Fibroblast of lung (primary cell): ENCODE measurements around the gene DNM3. TPM values are rescaled to one million over a fixed set of nuclear protein-coding genes. Genes with fewer than 3 reads are reported as not detected.
"Not testable (repeated sequence)": the region's sequence is repeated elsewhere in the genome, so short reads cannot be mapped to it uniquely, and the experiment has no call there.

Experiments
- DNase-seq, 2 donors: peaks; one replicate each; pipeline versions ENCODE4 v3.0.0 to v3.0.0-alpha.2; 2010; ENCODE audit warnings: low read depth in 2 of 2
- H2AFZ ChIP-seq: 2 replicates; pipeline ENCODE4 v1.5.1; 2012; ENCODE audit warnings: low read length, control low read depth, inconsistent platforms
- H3K27ac ChIP-seq: 2 replicates; pipeline ENCODE4 v1.5.1; 2011; ENCODE audit warnings: low read length, control low read depth; ENCODE audit not compliant: insufficient read depth
- H3K27me3 ChIP-seq: 2 replicates; pipeline ENCODE4 v1.5.1; 2011; ENCODE audit warnings: mild to moderate bottlenecking, low read length; ENCODE audit not compliant: control insufficient read depth, insufficient read depth
- H3K36me3 ChIP-seq: 2 replicates; pipeline ENCODE4 v1.5.1; 2011; ENCODE audit warnings: low read length; ENCODE audit not compliant: control insufficient read depth, insufficient read depth
- H3K4me1 ChIP-seq: 2 replicates; pipeline ENCODE4 v1.5.1; 2011; ENCODE audit warnings: low read length; ENCODE audit not compliant: control insufficient read depth, insufficient read depth; ENCODE audit errors: extremely low read depth
- H3K4me2 ChIP-seq: 2 replicates; pipeline ENCODE4 v1.5.1; 2011; ENCODE audit warnings: low read length, control low read depth; ENCODE audit not compliant: insufficient read depth; ENCODE audit errors: extremely low read depth
- H3K4me3 ChIP-seq, 4 experiments: fragments of 200-600 bp in 1 of 4; sonication (generic) in 1 of 4; replicated peaks in 1 of 4; 2 replicates each; pipeline ENCODE4 v1.5.1; 2011 to 2016; ENCODE audit warnings: low read length in 4 of 4, low read depth in 3 of 4, mild to moderate bottlenecking in 3 of 4, control low read depth in 2 of 4, inconsistent platforms in 1 of 4, mixed read lengths in 1 of 4; ENCODE audit not compliant: insufficient read depth in 1 of 4; ENCODE audit errors: control extremely low read depth in 1 of 4
- H3K79me2 ChIP-seq: 2 replicates; pipeline ENCODE4 v1.5.1; 2012; ENCODE audit warnings: mild to moderate bottlenecking, low read length, inconsistent platforms; ENCODE audit not compliant: control insufficient read depth, insufficient read depth
- H3K9ac ChIP-seq: 2 replicates; pipeline ENCODE4 v1.5.1; 2011; ENCODE audit warnings: mild to moderate bottlenecking, low read length, control low read depth; ENCODE audit not compliant: insufficient read depth
- H3K9me3 ChIP-seq: 2 replicates; pipeline ENCODE4 v1.5.1; 2012; ENCODE audit warnings: low read depth, low read length; ENCODE audit not compliant: control insufficient read depth, insufficient read depth
- H4K20me1 ChIP-seq: 2 replicates; pipeline ENCODE4 v1.5.1; 2011; ENCODE audit warnings: low read length; ENCODE audit not compliant: control insufficient read depth, insufficient read depth; ENCODE audit errors: extremely low read depth
- EZH2 ChIP-seq: IDR thresholded peaks from 2 replicates; pipeline ENCODE4 v1.5.1; 2012; ENCODE audit warnings: low read length, control low read depth, mild to moderate bottlenecking; ENCODE audit errors: missing control alignments
- polyA plus RNA-seq, 2 donors: library from polyadenylated mRNA; depleted of rRNA in 1 of 2; stranded (reverse) in 1 of 2; unstranded in 1 of 2; fragments of >200 nt; gene quantifications; 2 replicates each; pipeline ENCODE4 v1.2.1, GENCODE V29; 2011 to 2012; ENCODE audit warnings: missing spikeins in 1 of 2
- total RNA-seq: library from RNA; depleted of rRNA; stranded (reverse); fragments of >200 nt; gene quantifications from 2 replicates; pipeline ENCODE4 v1.2.1, GENCODE V29; 2014
- TF ChIP-seq, protein P1 (sequence below), 2 donors: IDR thresholded peaks in 1 of 2; conservative IDR thresholded peaks in 1 of 2; 1 replicate in 1 of 2; 2 replicates in 1 of 2; pipeline ENCODE4 v1.5.1; 2011 to 2012; ENCODE audit warnings: low read length in 2 of 2, control low read depth in 1 of 2, inconsistent platforms in 1 of 2, low read depth in 1 of 2, mild to moderate bottlenecking in 1 of 2

Gene DNM3
- total and polyA plus RNA-seq, 2 donors (not counting 1 experiment from before 2014, with no cell fraction given) = 1.6 to 3.6 TPM

DNA sequence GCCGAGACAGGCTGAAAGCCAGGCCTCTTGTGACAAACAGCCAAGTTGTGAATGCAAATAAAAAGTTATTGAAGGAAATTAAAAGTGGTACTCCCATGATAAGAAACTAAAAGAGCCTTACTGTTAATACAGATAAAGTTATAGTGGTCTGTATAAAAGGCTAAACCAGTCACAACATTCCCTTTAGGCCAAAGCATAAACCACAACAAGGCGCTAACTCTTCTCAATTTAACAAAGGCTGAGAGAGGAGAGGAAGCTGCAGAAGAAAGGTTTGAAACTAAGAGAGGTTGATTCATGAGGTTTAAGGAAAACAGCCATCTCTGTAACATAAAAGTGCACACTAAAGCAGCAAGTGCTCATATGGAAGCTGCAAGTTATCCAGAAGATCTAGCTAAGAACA lies 589.9 kb downstream of the DNM3 start:
- TF ChIP-seq EZH2 = no peak
- TF ChIP-seq, protein P1, sequence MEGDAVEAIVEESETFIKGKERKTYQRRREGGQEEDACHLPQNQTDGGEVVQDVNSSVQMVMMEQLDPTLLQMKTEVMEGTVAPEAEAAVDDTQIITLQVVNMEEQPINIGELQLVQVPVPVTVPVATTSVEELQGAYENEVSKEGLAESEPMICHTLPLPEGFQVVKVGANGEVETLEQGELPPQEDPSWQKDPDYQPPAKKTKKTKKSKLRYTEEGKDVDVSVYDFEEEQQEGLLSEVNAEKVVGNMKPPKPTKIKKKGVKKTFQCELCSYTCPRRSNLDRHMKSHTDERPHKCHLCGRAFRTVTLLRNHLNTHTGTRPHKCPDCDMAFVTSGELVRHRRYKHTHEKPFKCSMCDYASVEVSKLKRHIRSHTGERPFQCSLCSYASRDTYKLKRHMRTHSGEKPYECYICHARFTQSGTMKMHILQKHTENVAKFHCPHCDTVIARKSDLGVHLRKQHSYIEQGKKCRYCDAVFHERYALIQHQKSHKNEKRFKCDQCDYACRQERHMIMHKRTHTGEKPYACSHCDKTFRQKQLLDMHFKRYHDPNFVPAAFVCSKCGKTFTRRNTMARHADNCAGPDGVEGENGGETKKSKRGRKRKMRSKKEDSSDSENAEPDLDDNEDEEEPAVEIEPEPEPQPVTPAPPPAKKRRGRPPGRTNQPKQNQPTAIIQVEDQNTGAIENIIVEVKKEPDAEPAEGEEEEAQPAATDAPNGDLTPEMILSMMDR (conservative IDR thresholded peaks at IDR 0.05 in 1 of 2, IDR thresholded peaks at IDR 0.05 in 1 of 2; ENCODE audit: low read depth in 1 of 2, low read length in 2 of 2) = no peak
- Histone ChIP-seq H2AFZ (no peak overlapping the region), H3K36me3 (no peaks in the 10 kb centered on the region)

DNA sequence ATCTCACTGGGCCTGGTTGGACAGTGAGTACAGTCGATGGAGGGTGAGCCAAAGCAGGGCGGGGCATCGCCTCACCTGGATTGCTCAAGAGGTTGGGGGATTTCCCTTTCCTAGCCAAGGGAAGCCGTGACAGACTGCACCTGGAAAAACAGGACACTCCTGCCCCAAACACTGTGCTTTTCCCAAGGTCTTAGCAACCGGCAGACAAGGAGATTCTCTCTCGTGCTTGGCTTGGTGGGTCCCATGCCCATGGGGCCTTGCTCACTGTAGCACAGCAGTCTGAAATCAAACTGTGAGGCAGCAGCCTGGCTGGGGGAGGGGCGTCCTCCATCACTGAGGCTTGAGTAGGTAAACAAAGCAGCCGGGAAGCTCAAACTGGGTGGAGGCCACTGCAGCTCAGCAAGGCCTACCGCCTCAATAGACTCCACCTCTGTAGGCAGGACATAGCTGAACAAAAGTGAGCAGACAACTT lies 590.5 kb downstream of the DNM3 start:
- TF ChIP-seq, protein P1 (conservative IDR thresholded peaks at IDR 0.05 in 1 of 2, IDR thresholded peaks at IDR 0.05 in 1 of 2; ENCODE audit: low read depth in 1 of 2, low read length in 2 of 2) = no peak
- TF ChIP-seq EZH2 = no peak
- no peak for DNase-seq
- Histone ChIP-seq H4K20me1 (no peaks in the 10 kb centered on the region), H3K4me1 (no peaks in the 10 kb centered on the region), H3K4me3 (no peak overlapping the region), H3K9me3 (no peaks in the 10 kb centered on the region), H3K9ac (no peak overlapping the region), H3K27ac (no peak overlapping the region), H3K36me3 (no peaks in the 10 kb centered on the region), H3K79me2 (no peaks in the 10 kb centered on the region), H3K4me2 (no peak overlapping the region), H3K27me3 (no peaks in the 10 kb centered on the region), H2AFZ (no peak overlapping the region)

More for the DNA sequence above, 589.9 kb downstream of the DNM3 start:
- Histone ChIP-seq H3K27me3 (no peaks in the 10 kb centered on the region), H3K79me2 (no peaks in the 10 kb centered on the region), H3K9ac (no peak overlapping the region), H3K4me1 (no peaks in the 10 kb centered on the region), H3K9me3 (no peaks in the 10 kb centered on the region), H4K20me1 (no peaks in the 10 kb centered on the region), H3K27ac (no peak overlapping the region), H3K4me3 (no peak overlapping the region), H3K4me2 (no peak overlapping the region)
- no peak for DNase-seq

- H3K36me3 ChIP-seq, H2AFZ ChIP-seq, DNase-seq, H4K20me1 ChIP-seq, H3K27me3 ChIP-seq, H3K27ac ChIP-seq, H3K4me1 ChIP-seq, H3K79me2 ChIP-seq, H3K9me3 ChIP-seq, H3K4me3 ChIP-seq, H3K4me2 ChIP-seq, H3K9ac ChIP-seq: not testable (repeated sequence)
These were observed 595.9 kb downstream of the DNM3 start for GRCh38 chr1:172437183-172437582.
